ENCODE results near the gene PARD3.

PARD3 gene

GRCh38 chr10:34761453-34761852 lies 53.6 kb downstream of the PARD3 start:
- no peaks in the 10 kb centered on the region for H4K20me1 ChIP-seq (ENCODE audit: control insufficient read depth, insufficient read depth, low read depth, low read length)
- no peaks in the 10 kb centered on the region for H3F3A ChIP-seq (ENCODE audit: control insufficient read depth, insufficient read depth)
- H3K4me3 ChIP-seq (ENCODE audit: low read length), result no peak overlapping the region
- H3K79me2 ChIP-seq (ENCODE audit: control insufficient read depth, low read length), result no peaks in the 10 kb centered on the region
- no peak overlapping the region for H3K4me2 ChIP-seq (ENCODE audit: low read length)
- H3K9me2 ChIP-seq (replicated peaks; ENCODE audit: control insufficient read depth, low read length), result no peaks in the 10 kb centered on the region
- no peaks in the 10 kb centered on the region for H3K9me3 ChIP-seq (ENCODE audit: control insufficient read depth, insufficient read depth, low read length)
- no peaks in the 10 kb centered on the region for H3K36me3 ChIP-seq (ENCODE audit: control insufficient read depth, low read length)
- H3K27me3 ChIP-seq (ENCODE audit: control insufficient read depth, low read length), result no peaks in the 10 kb centered on the region; the same call in 1 of the 2 replicates
- H3K4me1 ChIP-seq (ENCODE audit: control insufficient read depth, low read length), result no peaks in the 10 kb centered on the region
- TF ChIP-seq EZH2phosphoT487 (IDR thresholded peaks at IDR 0.05; ENCODE audit: borderline replicate concordance, low read length) (no peak), CTCF (IDR thresholded peaks at IDR 0.05; ENCODE audit: low read depth, low read length, poor library complexity, severe bottlenecking) (no peak)
- no peak overlapping the region for H3K27ac ChIP-seq (ENCODE audit: low read depth, low read length)

- Histone ChIP-seq H3K4me3 (ENCODE audit: low read length) (no peak overlapping the region), H4K20me1 (ENCODE audit: control insufficient read depth, insufficient read depth, low read depth, low read length) (no peaks in the 10 kb centered on the region), H3K9me2 (replicated peaks; ENCODE audit: control insufficient read depth, low read length) (no peaks in the 10 kb centered on the region), H3K27me3 (ENCODE audit: control insufficient read depth, low read length) (no peaks in the 10 kb centered on the region; the same call in 1 of the 2 replicates), H3K9me3 (ENCODE audit: control insufficient read depth, insufficient read depth, low read length) (no peaks in the 10 kb centered on the region), H3K27ac (ENCODE audit: low read depth, low read length) (no peak overlapping the region), H3F3A (ENCODE audit: control insufficient read depth, insufficient read depth) (no peaks in the 10 kb centered on the region), H3K4me2 (ENCODE audit: low read length) (no peak overlapping the region), H3K79me2 (ENCODE audit: control insufficient read depth, low read length) (no peaks in the 10 kb centered on the region), H3K4me1 (ENCODE audit: control insufficient read depth, low read length) (no peaks in the 10 kb centered on the region), H3K36me3 (ENCODE audit: control insufficient read depth, low read length) (no peaks in the 10 kb centered on the region)
- TF ChIP-seq EZH2phosphoT487 (IDR thresholded peaks at IDR 0.05; ENCODE audit: borderline replicate concordance, low read length), result no peak
- no peak for TF ChIP-seq CTCF (IDR thresholded peaks at IDR 0.05; ENCODE audit: low read depth, low read length, poor library complexity, severe bottlenecking)
These were observed 54.5 kb downstream of the PARD3 start for GRCh38 chr10:34760606-34761005.

DNA sequence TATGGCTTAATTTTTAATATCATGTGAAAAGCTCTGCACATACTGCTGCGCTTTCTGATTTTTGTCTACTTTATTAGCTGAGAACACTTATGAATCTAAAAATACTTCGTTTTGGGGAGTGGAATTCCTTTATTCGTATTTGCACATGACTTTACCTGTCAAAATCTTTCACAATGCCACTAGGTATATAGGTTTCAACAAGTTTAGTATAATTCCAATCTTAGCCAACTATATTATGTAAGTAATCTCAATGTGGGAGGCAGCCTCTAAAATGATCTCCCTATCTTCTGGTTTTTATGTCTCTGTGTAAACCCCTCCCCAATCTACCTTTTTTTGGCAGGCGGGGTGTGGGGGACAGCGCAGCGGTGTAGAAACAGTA lies 55.3 kb downstream of the PARD3 start:
- Histone ChIP-seq H3K9me2 (replicated peaks; ENCODE audit: control insufficient read depth, low read length) (no peaks in the 10 kb centered on the region), H3K4me2 (ENCODE audit: low read length) (no peak overlapping the region), H3K9me3 (ENCODE audit: control insufficient read depth, insufficient read depth, low read length) (no peaks in the 10 kb centered on the region), H3K4me1 (ENCODE audit: control insufficient read depth, low read length) (no peaks in the 10 kb centered on the region), H3F3A (ENCODE audit: control insufficient read depth, insufficient read depth) (no peaks in the 10 kb centered on the region), H3K36me3 (ENCODE audit: control insufficient read depth, low read length) (no peaks in the 10 kb centered on the region), H4K20me1 (ENCODE audit: control insufficient read depth, insufficient read depth, low read depth, low read length) (no peaks in the 10 kb centered on the region), H3K4me3 (ENCODE audit: low read length) (no peak overlapping the region), H3K79me2 (ENCODE audit: control insufficient read depth, low read length) (no peaks in the 10 kb centered on the region), H3K27ac (ENCODE audit: low read depth, low read length) (no peak overlapping the region), H3K27me3 (ENCODE audit: control insufficient read depth, low read length) (peaks cover 3% of the 10 kb centered on the region; the same call in 1 of the 2 replicates)
- TF ChIP-seq CTCF (IDR thresholded peaks at IDR 0.05; ENCODE audit: low read depth, low read length, poor library complexity, severe bottlenecking) (no peak), EZH2phosphoT487 (IDR thresholded peaks at IDR 0.05; ENCODE audit: borderline replicate concordance, low read length) (no peak)
